ENCODE results near the gene TWIST2. TPM values are rescaled to one million over a fixed set of nuclear protein-coding genes. Genes with fewer than 3 reads are reported as not detected.

The TWIST2 gene
- total and polyA plus RNA-seq, 9 of the 15 experiments (the other 6 are each of a cell fraction or from before 2014, with no cell fraction given) = not detected

- Histone ChIP-seq H3K36me3 (ENCODE audit: control insufficient read depth, insufficient read depth, low read length) (no peaks in the 10 kb centered on the region), H3K79me2 (ENCODE audit: control insufficient read depth, insufficient read depth, low read length) (no peaks in the 10 kb centered on the region), H3K4me2 (ENCODE audit: insufficient read depth, low read length) (no peak overlapping the region), H3K27ac (ENCODE audit: extremely low read depth, low read depth, low read length) (no peak overlapping the region), H3K4me1 (replicated peaks in 1 of 2; ENCODE audit: control insufficient read depth in 2 of 2, insufficient read depth in 2 of 2, low read length in 2 of 2) (peaks cover 0 to 3% of the 10 kb centered on the region in 2 experiments; a peak in 1 of 5 replicates), H4K20me1 (replicated peaks; ENCODE audit: control insufficient read depth, insufficient read depth, low read length) (no peaks in the 10 kb centered on the region), H3K27me3 (ENCODE audit: control insufficient read depth in 2 of 2, insufficient read depth in 2 of 2, low read length in 2 of 2) (no peaks in the 10 kb centered on the region; a peak in 1 of 5 replicates), H3K9me3 (replicated peaks; ENCODE audit: control insufficient read depth, insufficient read depth, low read depth, low read length) (no peaks in the 10 kb centered on the region), H3K9me1 (ENCODE audit: control insufficient read depth, insufficient read depth, low read length) (no peaks in the 10 kb centered on the region), H3K4me3 (no peak overlapping the region), H2AFZ (ENCODE audit: low read depth, low read length) (no peak overlapping the region), H3K9ac (ENCODE audit: insufficient read depth in 1 of 2, low read depth in 2 of 2, low read length in 2 of 2) (no peak overlapping the region)
- no peak for TF ChIP-seq TSC22D4 (tag; IDR thresholded peaks at IDR 0.05)
- no peak for TF ChIP-seq ZNF384 (IDR thresholded peaks at IDR 0.05; ENCODE audit: low read depth, low read length)
- TF ChIP-seq POLR2A (conservative IDR thresholded peaks at IDR 0.05) = no peak
- TF ChIP-seq CBX1 (IDR thresholded peaks at IDR 0.05; ENCODE audit: low read depth) = no peak
- TF ChIP-seq RERE (CRISPR knock-in tag; IDR thresholded peaks at IDR 0.05; ENCODE audit: borderline replicate concordance) = no peak
- TF ChIP-seq ETV5 (CRISPR knock-in tag; IDR thresholded peaks at IDR 0.05; ENCODE audit: low read depth) = no peak
- TF ChIP-seq CUX1 (CRISPR knock-in tag; IDR thresholded peaks at IDR 0.05) = no peak
- BruUV-seq (replicated peaks) = no TSS peak
- WGBS (ENCODE audit: insufficient coverage, low coverage, missing lambda C conversion rate) = 25% methylated on average over 1 of the region's 3 CpGs
- in situ Hi-C loops (cut with MboI) (no loop called here), intact Hi-C loops (cut with micrococcal nuclease) (no loop called here)
- ATAC-seq (no peak), FAIRE-seq (no peak), DNase-seq (ENCODE audit: extremely low read depth in 1 of 4, low spot score in 3 of 4) (no peak)
- ChIA-PET POLR2A (no interaction called here), CTCF (ENCODE audit: low intra/inter-chr PET ratio) (no interaction called here)
Measured at GRCh38 chr2:238904716-238905115, 56.8 kb downstream of the TWIST2 start.

All from K562 (cell line).